K562 (cell line): Measurements from ENCODE around the gene DNAAF9. TPM values are rescaled to one million over a fixed set of nuclear protein-coding genes. Genes with fewer than 3 reads are reported as not detected.

Experiments
- E4F1 ChIP-seq: fragments of 250-450 bp; sonication (Bioruptor Pico); IDR thresholded peaks from 2 replicates; pipeline ENCODE4 v1.5.0; 2021; ENCODE audit warnings: mild to moderate bottlenecking, borderline replicate concordance
- ERF ChIP-seq: fragments of 450-650 bp; formaldehyde crosslinking; IDR thresholded peaks from 2 replicates; pipeline ENCODE4 v1.4.0; 2020; ENCODE audit warnings: mild to moderate bottlenecking, mixed read lengths
- FOXJ3 ChIP-seq: sonication (generic); formaldehyde crosslinking; IDR thresholded peaks from 2 replicates; pipeline ENCODE4 v1.4.0; 2020; ENCODE audit warnings: mild to moderate bottlenecking, missing genetic modification reagents
- FOXK1 ChIP-seq: sonication (generic); formaldehyde crosslinking; IDR thresholded peaks from 2 replicates; pipeline ENCODE4 v1.8.0; 2022; ENCODE audit warnings: missing genetic modification reagents, mild to moderate bottlenecking, borderline replicate concordance
- HINFP ChIP-seq: fragments of 450-650 bp; conservative IDR thresholded peaks from 2 replicates; pipeline ENCODE4 v1.6.1; 2016; ENCODE audit warnings: missing genetic modification characterization, low read depth, mild to moderate bottlenecking, control low read depth, missing compliant biosample characterization
- HMGN3 ChIP-seq: IDR thresholded peaks from 2 replicates; pipeline ENCODE4 v1.6.1; 2011; ENCODE audit warnings: borderline replicate concordance, low read depth, mild to moderate bottlenecking, mixed read lengths, low read length; ENCODE audit not compliant: insufficient read length; ENCODE audit errors: extremely low read depth
- KDM4B ChIP-seq, 2 experiments: fragments of 450-650 bp in 1 of 2; sonication (generic) in 1 of 2; IDR thresholded peaks; 2 replicates each; pipeline ENCODE4 v1.6.1; 2016 to 2017; ENCODE audit warnings: borderline replicate concordance in 2 of 2, antibody characterized with exemption in 1 of 2, low read depth in 1 of 2, mild to moderate bottlenecking in 1 of 2
- KDM5B ChIP-seq: fragments of 200-600 bp; sonication (generic); IDR thresholded peaks from 2 replicates; pipeline ENCODE4 v1.6.1; 2012; ENCODE audit warnings: low read depth, mild to moderate bottlenecking, moderate library complexity, low read length, control low read depth, inconsistent platforms; ENCODE audit not compliant: insufficient replicate concordance
- MEIS2 ChIP-seq: fragments of 450-650 bp; IDR thresholded peaks from 2 replicates; pipeline ENCODE4 v1.6.1; 2014; ENCODE audit warnings: mild to moderate bottlenecking; ENCODE audit not compliant: partially characterized antibody
- PKNOX1 ChIP-seq: fragments of 450-650 bp; IDR thresholded peaks from 2 replicates; pipeline ENCODE4 v1.6.1; 2016
- PREB ChIP-seq: sonication (generic); formaldehyde crosslinking; IDR thresholded peaks from 2 replicates; pipeline ENCODE4 v1.8.1; 2023; ENCODE audit warnings: mild to moderate bottlenecking, missing genetic modification reagents
- TAF1 ChIP-seq: IDR thresholded peaks from 2 replicates; pipeline ENCODE4 v1.6.1; 2011; ENCODE audit warnings: mild to moderate bottlenecking, low read length, moderate library complexity; ENCODE audit not compliant: insufficient read depth, control insufficient read depth, severe bottlenecking; ENCODE audit errors: extremely low read depth
- TFE3 ChIP-seq: fragments of 450-650 bp; formaldehyde crosslinking; IDR thresholded peaks from 2 replicates; pipeline ENCODE4 v1.4.0; 2020; ENCODE audit warnings: mild to moderate bottlenecking, mixed read lengths
- TSC22D4 ChIP-seq: fragments of 450-650 bp; IDR thresholded peaks from 2 replicates; pipeline ENCODE4 v1.6.1; 2016; ENCODE audit warnings: missing genetic modification characterization, missing biosample characterization, control low read depth
- ZNF398 ChIP-seq: fragments of 250-450 bp; sonication (Bioruptor Pico); IDR thresholded peaks from 2 replicates; pipeline ENCODE4 v1.8.0; 2021; ENCODE audit warnings: moderate library complexity, mild to moderate bottlenecking, inconsistent platforms
- polyA plus RNA-seq, 8 experiments: library from polyadenylated mRNA; depleted of rRNA in 4 of 8; stranded (reverse) in 5 of 8; unstranded in 3 of 8; fragments of >200 nt; fragmentation: Nextera tagmentation in 2 of 8; fragmentation: Illumina TruSeq in 1 of 8; extraction: Ambion mirVana in 2 of 8; extraction: Trizol in 1 of 8; gene quantifications; 2 replicates each; pipeline versions ENCODE4 v1.2.1 to v1.2.3, GENCODE V29; 2011 to 2014; ENCODE audit warnings: inconsistent platforms in 1 of 8, missing spikeins in 1 of 8
- total RNA-seq, 7 experiments: library from RNA; depleted of rRNA in 6 of 7; stranded (reverse); fragments of >200 nt in 6 of 7; fragmentation: Illumina TruSeq in 2 of 7; extraction: Trizol in 2 of 7; gene quantifications; 2 replicates each; pipeline versions ENCODE4 v1.2.1 to v1.2.3, GENCODE V29; 2011 to 2021; ENCODE audit warnings: low replicate concordance in 1 of 7

Gene DNAAF9
- total and polyA plus RNA-seq, 9 of the 15 experiments (the other 6 are each of a cell fraction or from before 2014, with no cell fraction given) = 0.42 to 2.9 (median 1.9) TPM

- TF ChIP-seq PREB (CRISPR knock-in tag) (no peak), TAF1 (peak; percentile 43), KDM5B (peak; percentile 46), HMGN3 (peak; percentile 33), TSC22D4 (no peak), ERF (CRISPR knock-in tag) (no peak), TFE3 (CRISPR knock-in tag) (no peak), FOXK1 (no peak), HINFP (tag) (no peak), MEIS2 (no peak), ZNF398 (no peak), KDM4B (IDR thresholded peaks at IDR 0.05; ENCODE audit: borderline replicate concordance in 2 of 2, low read depth in 1 of 2) (no peak), FOXJ3 (CRISPR knock-in tag) (no peak), PKNOX1 (no peak), E4F1 (no peak)
Observed at GRCh38 chr20:3407040-3407770, at the start of gene DNAAF9 (continued).
